ENCODE data around the gene NTRK3.

GRCh38 chr15:88166082-88166993 is 90.2 kb downstream of the NTRK3 start:
- TF ChIP-seq, protein P1, sequence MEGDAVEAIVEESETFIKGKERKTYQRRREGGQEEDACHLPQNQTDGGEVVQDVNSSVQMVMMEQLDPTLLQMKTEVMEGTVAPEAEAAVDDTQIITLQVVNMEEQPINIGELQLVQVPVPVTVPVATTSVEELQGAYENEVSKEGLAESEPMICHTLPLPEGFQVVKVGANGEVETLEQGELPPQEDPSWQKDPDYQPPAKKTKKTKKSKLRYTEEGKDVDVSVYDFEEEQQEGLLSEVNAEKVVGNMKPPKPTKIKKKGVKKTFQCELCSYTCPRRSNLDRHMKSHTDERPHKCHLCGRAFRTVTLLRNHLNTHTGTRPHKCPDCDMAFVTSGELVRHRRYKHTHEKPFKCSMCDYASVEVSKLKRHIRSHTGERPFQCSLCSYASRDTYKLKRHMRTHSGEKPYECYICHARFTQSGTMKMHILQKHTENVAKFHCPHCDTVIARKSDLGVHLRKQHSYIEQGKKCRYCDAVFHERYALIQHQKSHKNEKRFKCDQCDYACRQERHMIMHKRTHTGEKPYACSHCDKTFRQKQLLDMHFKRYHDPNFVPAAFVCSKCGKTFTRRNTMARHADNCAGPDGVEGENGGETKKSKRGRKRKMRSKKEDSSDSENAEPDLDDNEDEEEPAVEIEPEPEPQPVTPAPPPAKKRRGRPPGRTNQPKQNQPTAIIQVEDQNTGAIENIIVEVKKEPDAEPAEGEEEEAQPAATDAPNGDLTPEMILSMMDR (IDR thresholded peaks at IDR 0.05): no peak
- TF ChIP-seq POLR2A (IDR thresholded peaks at IDR 0.05): no peak

Measured in thyroid gland (tissue), 4 donors.